GM19023 (cell line): ENCODE data around the gene DCANP1.

Experiments used
- ATAC-seq: cut with Tn5 transposase; IDR thresholded peaks from one replicate; pipeline ENCODE4 v1.9.1; 2021; ENCODE audit warnings: mild to moderate bottlenecking, moderate library complexity; ENCODE audit not compliant: unreplicated experiment

Gene DCANP1

DNA sequence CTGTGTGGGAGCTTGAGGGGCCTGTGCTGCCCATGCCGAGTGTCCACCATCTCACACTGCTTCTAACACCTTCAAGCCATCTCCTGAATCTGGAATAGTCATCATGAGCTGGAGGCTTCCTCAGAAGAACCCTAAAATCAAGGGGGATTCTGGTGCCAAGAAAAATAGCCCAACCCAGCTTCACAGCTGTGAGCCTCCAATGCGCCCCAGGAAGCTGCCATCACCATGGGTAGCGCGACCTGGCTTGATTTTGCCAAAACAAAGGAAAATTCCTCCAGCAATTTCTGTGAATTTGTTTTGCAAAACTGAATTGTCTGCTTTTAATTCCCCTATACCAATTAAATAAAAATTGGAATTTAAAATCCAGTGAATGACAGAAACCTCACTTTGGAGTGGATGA is 11.2 kb upstream of the DCANP1 start:
- ATAC-seq, result no peak

DNA sequence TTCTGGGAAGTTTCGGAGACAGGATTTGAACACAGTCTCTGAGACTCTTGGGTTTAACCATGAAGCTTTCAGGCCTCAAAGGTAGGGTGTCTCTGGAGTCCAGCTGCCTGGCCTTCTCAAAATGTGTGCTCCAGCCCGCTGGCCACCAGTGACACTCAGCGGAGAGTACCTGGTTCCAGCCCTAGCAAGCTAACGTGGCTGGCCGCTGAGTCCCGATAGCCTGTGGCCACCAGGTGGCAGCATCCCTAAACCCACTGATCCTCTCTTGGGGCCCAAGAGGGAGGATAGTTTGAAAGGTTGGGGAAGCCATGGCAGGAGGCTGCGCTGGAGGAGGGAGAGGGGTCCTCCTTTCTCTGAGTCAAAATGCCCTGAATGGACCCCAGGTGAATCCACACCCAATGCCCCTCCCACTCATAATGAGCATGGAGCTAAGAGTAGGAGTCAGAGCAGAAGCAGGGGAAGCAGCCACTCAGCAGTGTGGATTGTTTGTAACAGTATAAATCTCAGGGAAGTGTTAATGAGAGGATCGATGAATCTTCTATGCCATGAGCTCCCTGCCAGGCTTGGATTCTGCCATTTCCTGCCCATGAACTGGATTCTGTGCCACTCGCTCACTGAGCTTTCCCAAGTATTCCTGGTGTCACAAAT is 10.4 kb upstream of the DCANP1 start:
- ATAC-seq, result peak; percentile 65

DNA sequence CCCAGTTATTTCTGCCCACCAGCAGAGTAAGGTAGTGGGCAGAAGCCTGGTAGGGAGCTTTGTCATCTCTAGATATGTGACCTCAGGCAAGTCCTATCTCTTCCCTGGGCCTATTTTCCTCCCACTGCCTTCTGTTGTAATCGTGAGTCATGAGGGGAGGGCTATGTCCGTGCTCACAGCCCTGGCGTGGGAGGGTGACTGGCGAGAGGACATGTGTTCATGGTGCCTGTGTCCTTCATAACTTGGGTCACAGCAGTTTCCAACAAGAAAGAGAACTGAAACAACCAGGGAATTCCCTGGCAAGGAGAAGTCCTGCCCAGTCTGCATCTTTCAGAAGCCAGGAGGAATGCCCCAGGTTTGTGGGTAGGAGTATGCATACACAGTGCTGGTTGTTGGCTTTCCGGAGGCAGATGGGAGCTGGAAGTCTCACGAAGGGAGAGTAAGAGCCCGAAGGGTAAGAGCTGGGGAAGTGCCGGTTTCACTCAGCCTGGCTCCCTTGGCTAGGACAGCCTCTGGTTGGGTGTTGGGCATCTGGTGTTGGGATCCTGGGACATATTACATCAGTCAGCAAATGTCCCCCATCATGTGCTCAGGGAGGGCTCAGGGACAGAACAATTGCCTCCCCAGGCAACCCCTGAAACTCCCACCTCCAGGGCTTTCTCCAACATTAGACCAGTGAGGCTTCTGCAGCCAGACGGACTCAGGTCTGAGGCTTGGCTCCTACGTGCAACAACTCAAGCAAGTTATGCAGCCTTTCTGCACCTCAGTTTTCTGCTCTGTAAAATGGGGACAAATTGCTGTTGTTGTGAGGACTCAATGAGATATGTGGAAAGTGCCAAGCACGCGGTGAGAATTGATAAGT is 9.3 kb upstream of the DCANP1 start:
- peak; percentile 73 for ATAC-seq

DNA sequence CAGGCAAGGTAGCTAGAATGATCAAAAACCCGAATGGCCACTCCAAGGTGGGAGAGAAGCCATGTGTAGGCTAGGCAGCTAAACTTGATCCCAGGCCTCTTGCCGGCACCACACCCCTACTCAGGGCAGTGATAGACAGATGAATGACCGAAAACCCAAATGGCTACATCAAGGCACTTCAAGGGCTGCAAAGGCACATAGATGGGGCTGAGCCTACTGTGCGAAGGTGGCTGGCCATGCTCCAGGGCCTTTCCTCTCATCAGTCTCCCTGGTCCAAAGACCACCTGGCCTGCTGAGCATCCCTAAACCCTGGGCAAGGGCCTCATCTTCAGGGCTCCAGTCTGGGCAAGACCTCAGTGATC is 8.7 kb upstream of the DCANP1 start:
- no peak for ATAC-seq

DNA sequence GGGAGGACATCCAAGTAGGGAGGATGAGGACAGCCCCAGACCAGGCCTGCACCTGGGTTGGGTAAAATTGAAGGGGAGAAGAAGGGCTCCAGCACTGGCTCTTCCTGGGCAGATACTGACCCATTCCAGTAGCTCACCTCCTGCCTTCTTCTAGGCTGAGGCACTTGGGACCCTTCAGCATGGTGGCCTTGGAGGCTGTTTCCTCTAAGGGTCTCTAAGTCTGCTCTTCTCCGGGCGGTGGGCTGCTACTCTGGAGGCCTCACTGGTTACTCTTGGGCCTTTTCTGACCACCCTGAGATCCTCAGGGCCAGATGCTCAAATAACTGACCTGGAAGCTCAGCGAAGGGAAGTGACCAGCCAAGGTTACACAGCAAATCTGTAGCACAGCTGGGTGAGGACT is 7.8 kb upstream of the DCANP1 start:
- ATAC-seq, result no peak

DNA sequence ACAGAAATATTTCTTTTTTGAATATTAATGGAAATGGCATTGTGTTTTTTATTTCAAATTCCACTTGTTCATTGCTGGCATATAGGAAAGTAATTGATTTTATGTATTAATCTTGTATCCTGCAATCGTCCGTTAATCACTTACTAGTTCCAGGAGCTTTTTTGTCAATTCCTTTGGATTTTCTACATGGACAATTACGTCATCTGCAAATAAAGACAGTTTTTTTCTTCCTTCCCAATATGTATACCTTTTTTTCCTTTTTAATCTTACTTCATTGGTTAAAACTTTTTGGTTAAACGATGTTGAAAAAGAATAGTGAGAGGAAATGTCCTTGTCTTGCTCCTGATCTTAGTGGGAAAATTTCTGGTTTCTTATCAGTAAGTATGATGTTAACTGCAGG is 6.5 kb upstream of the DCANP1 start:
- ATAC-seq, result no peak

DNA sequence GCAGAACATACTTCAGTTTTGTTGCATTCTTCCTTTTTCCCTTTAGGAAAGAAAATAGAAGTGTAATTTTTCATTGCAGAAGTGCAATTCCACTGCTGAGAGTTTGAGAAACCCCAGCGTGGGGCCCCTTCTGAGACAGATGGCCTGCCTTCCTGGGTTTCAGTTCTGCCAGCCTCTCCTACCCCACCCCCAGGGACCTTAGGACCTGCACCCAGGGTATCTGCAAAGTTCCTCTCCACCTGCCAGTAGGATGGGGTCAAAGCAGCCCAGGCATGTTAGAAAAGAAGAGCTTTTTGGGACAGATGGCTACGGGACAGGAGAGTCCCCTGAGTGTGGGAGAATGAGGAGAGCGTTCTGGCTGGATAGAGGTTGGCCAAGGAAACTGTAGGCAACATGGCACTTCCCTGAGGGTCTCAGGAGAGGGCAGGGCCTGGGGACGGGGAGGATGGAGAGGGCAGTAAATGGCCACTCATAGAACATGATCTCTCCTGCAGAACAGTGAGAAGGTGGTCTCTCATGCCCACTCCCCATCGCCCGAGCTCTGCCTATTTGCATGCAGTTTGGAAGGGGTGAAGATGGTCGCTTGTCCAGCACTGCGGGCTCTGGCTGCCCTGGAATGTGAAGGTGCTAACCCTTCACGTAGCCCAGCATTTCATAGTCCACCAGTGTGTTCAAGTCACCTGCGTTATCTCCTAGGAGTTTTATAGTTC is 5.3 kb upstream of the DCANP1 start, which contains the start of gene TIFAB:
Gene TIFAB, minus strand, starts transcription at position 31 of the 710 bp plus-strand sequence. CDS start 2,412 bp downstream, outside the sequence.
- no peak for ATAC-seq

DNA sequence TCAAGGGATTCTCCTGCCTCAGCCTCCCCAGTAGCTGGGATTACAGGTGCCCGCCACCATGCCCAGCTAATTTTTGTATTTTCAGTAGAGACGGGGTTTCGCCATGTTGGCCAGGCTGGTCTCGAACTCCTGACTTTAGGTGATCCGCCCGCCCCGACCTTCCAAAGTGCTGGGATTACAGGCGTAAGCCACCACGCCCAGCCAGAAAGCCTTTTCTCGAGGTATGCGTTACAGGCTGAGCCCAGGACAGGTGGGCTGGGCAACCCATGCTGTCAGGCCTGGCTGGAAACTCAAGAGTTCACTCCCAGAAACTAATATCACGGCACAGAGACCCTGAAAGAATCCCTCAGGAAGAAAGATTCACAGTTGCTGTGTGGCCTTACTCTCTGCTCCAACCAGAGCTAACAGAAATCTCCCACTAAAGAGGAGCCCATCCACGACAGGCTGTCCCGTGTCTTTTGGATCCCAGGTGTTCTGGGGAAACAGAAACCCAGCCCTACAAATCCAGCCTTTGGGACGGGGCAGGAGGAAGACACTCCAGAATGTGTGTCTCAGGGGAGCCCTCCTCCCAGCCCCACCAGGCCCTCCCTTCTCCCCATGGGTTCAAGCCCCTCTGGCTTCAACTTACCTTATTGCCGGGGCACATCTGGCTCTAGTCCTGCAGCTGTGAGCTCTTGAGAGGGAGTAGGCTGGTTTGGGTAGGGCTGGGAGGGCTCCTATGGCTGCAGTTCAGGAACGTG is 4.6 kb upstream of the DCANP1 start:
- ATAC-seq, result no peak

DNA sequence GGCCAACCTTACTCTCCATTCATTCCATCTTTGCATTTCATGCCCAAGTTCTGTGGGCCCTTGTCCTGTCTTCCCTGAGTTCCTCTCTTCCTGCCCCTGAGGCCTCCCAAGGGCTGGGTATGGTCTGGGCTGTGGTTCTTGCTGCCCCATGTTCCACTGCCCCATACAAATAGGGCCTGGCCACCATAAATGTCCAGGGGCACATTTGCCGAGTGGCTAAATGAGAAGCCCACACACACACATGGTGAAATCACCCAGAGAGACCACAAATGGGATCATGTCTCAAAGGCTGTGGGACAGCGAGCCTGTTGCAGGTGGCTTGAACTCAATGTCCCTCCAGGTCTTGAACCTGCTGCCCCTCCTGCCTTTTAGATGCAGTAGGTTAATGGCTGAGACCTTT is 3.8 kb upstream of the DCANP1 start:
- no peak for ATAC-seq

DNA sequence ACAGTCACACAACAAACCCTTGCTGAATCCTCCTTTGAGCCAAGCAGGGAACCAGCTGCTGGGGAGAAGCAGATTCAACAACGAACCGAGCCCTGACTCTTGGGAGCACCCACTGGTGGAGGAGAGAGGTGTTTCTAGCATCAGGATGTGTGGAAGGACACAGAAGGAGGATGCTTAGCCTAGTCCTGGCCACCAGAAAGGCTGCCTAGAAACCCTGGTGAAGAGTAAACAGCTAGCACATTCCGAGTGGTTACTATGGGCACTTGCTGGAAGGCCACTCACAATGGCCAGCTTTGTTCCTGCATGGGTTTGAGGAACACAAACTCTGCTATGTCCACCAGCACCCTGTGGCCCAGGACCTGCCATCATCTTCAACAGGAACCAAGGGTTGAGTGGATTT is 3.2 kb upstream of the DCANP1 start:
- no peak for ATAC-seq

DNA sequence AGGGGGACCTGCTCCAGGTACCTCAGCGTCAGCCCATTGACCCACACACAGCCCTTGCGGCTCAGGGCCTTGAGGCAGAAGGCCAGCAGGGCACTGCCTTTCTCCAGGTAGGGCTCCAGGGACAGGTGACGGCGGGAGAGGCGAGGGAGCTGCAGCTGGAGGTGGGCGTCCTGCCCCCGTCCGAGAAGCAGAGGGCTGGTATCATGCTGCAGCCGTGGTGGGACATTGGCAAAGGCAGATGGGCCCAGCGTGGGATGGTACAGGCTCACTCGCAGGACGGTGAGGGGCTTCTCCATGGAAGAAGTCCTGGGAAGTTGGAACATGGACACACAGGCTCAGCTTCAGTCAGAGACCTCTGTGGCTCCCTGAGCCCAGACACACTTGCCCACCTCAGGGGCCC is 2.5 kb upstream of the DCANP1 start:
- no peak for ATAC-seq

DNA sequence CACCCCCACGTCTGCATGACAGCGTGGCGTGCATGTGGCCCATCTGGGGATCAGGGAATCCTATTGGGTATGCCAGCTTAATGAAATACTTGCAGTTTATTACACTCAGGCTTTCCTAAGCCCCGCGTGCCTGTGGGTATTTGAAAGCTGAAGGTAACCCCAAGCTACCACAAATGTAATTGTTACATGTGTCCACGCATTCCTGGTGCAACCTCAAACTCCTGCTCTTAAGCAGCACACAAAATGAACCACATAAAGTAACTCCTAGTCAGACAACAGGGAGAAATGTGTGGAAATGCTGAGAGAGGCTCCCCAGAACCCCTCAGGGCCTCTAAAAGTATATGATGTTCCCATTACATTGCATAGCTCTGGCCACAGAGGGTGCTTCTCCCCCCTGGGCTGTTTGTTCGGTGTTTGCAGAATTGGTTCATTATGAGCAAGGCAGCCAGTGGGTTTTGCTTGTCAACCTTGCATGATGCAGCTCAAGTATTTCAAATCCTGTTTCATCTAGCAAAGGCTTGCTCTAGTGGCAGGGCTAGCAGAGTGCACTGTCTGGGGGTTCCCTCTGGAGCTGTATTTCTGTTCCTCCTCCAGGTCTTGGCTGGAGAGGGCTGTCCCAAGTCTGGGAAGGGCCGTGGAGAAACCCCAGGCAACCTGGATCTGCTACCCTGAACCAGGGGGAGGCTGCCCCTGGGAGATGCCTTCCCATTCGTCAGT is 1.8 kb upstream of the DCANP1 start:
- no peak for ATAC-seq

DNA sequence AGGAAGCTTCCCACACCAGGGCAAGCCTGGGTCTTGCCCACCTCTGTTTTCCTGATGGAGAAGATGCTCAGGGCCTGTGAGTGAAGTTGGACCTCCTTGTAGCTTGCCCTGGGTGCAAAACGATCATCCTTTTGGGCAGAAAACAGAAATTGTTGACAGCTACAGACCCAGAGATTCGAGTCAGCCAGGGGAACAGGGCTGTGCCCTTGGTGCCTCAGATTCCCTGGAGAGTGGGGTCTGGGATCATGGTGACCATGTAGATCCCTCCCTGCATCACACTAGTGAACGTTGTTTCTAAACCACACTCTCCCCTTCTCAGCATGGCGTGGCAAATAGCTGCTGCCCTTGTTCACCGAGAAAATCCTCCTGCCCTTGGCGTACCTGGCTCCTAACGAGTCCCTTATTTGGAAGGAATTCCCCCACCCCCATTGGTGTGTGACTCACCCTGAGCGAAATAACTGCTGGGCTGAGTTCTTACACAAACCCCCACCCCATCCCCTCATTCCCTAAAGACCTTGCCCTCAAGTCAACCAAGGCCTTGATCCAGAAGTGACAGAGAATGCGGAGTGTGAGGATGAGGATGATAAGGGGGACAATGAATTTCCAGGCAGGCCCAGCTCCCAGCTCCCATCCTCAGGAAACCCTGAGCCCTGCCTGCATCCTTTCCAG is 1.1 kb upstream of the DCANP1 start:
- no peak for ATAC-seq

DNA sequence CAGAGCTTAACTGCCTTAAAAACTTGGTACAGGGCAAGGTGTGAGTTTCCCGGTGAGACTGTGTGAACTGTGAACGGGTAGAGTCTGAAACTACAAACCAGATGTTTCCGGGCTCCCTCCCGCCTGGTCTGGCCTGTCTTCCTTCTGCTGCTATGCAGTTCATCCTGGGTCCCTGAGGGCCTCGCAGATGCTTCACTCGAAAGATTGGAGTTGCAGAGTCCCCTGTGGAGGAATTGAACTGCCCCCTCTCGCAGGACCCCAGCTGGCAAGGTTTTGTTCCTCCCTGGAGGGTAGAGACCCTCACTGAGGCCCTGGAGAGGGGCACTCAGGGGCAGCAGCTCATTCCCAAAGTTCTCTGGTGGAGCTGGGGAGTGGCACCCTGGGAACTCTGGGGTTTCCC is 533 bp downstream of the DCANP1 start:
- no peak for ATAC-seq

DNA sequence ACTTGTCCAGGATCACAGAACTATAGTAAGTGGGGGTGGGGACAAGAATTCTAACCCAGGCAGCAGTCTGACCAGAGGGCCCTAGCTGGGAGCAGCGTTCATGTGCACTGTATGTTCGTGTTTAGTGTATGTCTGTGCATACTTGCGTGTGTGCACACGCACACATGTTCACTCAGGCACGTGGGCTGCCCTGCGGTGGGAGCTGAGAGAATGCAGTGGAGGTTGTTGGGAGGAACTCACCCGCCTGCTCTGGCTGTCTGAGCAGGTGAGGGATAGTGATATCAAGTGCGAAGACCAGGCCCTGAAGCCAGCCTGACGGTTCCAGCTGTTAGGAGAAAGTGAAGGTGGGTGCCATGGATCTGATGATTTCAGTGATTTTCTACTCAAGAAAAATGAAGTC is 942 bp downstream of the DCANP1 start:
- ATAC-seq, result no peak

DNA sequence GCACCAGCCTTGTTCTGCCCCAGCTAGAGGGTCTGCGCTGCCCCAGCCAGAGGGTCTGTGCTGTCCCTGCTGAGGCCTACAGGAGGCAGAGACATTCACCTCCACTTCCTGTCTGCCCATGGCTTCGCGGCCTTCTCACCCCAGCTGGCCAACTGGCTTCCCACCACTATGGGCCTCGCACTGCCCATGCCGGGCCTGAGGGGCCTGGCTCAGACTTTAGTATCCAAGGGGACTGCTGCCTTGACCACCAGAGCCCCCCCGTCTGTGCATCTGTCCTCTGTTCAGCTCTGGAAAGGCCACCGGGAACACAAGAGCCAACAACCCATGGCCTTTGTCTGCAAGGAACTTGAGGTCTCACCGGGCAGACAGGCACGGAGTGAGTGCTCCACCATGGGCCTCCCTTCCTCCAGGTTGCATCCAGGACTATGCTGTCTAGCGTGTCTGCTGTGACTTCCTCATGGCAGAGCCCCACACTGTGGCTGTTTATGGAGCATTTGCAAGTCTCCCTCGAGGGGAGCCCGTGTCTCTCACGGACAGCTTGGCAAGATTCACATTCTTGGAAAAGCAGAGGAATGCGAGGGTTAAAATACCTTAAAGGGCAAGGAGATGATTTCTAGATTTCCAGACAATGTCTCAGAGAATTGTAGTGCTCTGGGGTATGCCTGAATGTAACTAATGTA is 1.7 kb downstream of the DCANP1 start:
- no peak for ATAC-seq

DNA sequence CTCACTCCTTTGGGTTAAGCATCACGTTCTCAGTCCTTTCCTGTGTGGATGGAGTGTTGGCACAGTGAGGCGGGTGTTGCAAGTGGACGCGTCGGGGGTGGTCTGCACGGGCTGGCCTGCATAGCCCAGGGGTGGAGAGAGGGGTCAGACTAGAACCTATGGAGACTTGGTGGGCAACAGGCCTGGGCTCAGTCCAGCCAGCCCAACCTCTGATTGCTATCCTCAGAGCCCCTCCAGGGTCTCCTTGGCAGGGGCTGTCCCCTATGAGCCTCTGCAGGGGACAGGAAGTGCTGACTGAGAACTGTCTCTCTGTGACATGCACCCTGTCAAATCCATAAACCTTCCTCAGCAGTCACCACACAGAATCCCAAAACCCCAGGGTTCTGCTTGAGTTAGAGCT is 2.3 kb downstream of the DCANP1 start:
- ATAC-seq, result no peak

DNA sequence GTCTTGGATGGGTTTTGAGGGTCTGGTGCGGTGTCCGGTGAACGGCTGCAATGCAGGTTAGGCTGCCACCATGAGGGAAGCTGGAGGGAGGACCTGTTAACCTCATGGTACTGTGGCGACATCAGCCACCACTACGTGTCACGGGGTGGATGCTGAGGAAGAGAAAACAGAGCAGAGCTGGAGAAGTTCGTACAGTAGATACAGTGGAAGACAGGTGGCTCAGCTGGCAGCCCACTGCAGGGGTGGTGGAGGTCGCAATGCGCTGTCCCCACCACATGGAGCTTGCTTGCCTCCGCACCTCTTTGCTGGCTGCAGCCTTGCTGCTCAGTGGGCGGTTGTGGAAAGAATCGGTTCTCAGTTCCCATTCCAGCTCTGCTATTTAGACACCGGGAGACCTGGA is 2.8 kb downstream of the DCANP1 start:
- no peak for ATAC-seq

DNA sequence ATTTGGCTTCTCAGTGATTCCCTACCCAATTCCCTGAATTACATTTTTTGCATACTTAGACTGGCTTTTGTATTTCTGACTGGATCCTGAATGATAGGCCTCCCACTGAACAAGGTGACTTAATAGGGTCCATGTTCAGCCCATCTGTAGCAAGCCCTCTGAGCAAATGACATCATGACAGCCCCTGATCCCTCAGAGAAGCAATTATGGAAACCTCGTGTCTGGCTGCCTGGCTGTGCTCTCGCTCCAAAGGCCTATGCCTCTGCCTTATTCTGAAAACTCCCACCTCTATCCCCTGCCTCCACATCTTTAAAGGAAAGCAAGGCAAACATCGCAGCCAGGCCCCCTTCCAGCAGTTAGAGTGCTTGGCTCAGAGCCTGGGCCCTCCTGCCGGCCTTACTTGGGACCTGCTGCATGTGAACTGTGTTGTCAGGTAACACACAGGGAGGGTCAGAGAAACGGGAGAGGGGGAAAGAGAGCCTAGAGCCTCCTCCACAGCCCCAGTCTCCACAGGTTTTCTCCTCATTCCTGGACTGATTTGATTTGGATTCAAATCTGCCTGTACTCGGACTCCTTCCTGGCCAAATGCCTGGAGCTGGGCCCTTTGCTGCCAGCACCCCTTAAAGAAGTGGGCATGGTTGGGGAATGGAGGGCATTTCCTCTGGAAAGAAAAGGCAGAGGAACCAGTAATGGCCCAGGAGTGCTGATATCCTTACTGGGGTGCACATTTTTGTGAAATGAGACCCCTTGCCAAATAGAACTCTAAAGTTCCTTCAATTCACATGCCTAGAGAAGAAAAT is 3.8 kb downstream of the DCANP1 start:
- no peak for ATAC-seq
